GM23338 (cell line): ENCODE data around the gene NPAS4. TPM values are rescaled to one million over a fixed set of nuclear protein-coding genes. Genes with fewer than 3 reads are reported as not detected.
"Not testable (repeated sequence)": the region's sequence is repeated elsewhere in the genome, so short reads cannot be mapped to it uniquely, and the experiment has no call there.

ENCODE experiments used
- ATAC-seq: fragments of 200-7000 bp; cut with Tn5 transposase; 3 replicates; pipeline ENCODE4 v1.9.1; 2020
- DNase-seq: peaks from one replicate; pipeline ENCODE4 v3.0.0-alpha.2; 2015; ENCODE audit warnings: low spot score
- H2AFZ ChIP-seq: fragments of 200-600 bp; sonication (generic); 2 replicates; pipeline ENCODE4 v1.8.0; 2016; ENCODE audit warnings: antibody characterized with exemption, mild to moderate bottlenecking, moderate library complexity
- H3F3A ChIP-seq: fragments of 200-600 bp; sonication (generic); replicated peaks from 2 replicates; pipeline ENCODE4 v1.8.0; 2017; ENCODE audit warnings: antibody characterized with exemption, mixed run types, low read depth
- H3K27ac ChIP-seq: fragments of 200-600 bp; sonication (generic); 2 replicates; pipeline ENCODE4 v1.6.1; 2016; ENCODE audit warnings: low read depth
- H3K27me3 ChIP-seq: fragments of 200-600 bp; sonication (generic); 2 replicates; pipeline ENCODE4 v1.8.0; 2016; ENCODE audit warnings: mild to moderate bottlenecking, mixed run types, moderate library complexity; ENCODE audit not compliant: insufficient read depth
- H3K36me3 ChIP-seq: fragments of 200-600 bp; sonication (generic); 2 replicates; pipeline ENCODE4 v1.8.0; 2016; ENCODE audit warnings: mild to moderate bottlenecking; ENCODE audit not compliant: insufficient read depth
- H3K4me1 ChIP-seq: fragments of 200-600 bp; sonication (generic); 2 replicates; pipeline ENCODE4 v1.8.0; 2016; ENCODE audit warnings: mild to moderate bottlenecking, moderate library complexity; ENCODE audit not compliant: insufficient read depth
- H3K4me2 ChIP-seq: fragments of 200-600 bp; sonication (generic); 2 replicates; pipeline ENCODE4 v1.7.1; 2017; ENCODE audit warnings: mixed run types
- H3K4me3 ChIP-seq: fragments of 200-600 bp; sonication (generic); 2 replicates; pipeline ENCODE4 v1.6.1; 2016; ENCODE audit warnings: mixed run types
- H3K79me2 ChIP-seq: fragments of 200-600 bp; sonication (generic); replicated peaks from 2 replicates; pipeline ENCODE4 v1.8.0; 2017; ENCODE audit warnings: mild to moderate bottlenecking; ENCODE audit not compliant: insufficient read depth
- H3K9me2 ChIP-seq: fragments of 200-600 bp; sonication (generic); 2 replicates; pipeline ENCODE4 v1.8.0; 2017; ENCODE audit not compliant: insufficient read depth
- H4K20me1 ChIP-seq: fragments of 200-600 bp; sonication (generic); replicated peaks from 2 replicates; pipeline ENCODE4 v1.8.0; 2017; ENCODE audit warnings: mild to moderate bottlenecking; ENCODE audit not compliant: insufficient read depth
- H3K27ac Mint-ChIP-seq: 2 replicates; pipeline ENCODE4 v1.8.0; 2020; ENCODE audit warnings: inconsistent platforms, mild to moderate bottlenecking, moderate library complexity, mixed read lengths
- H3K27me3 Mint-ChIP-seq: 3 replicates; pipeline ENCODE4 v1.8.0; 2022; ENCODE audit warnings: low read depth, mild to moderate bottlenecking, moderate library complexity, mixed read lengths, inconsistent platforms; ENCODE audit not compliant: insufficient read depth, poor library complexity
- H3K36me3 Mint-ChIP-seq: 3 replicates; pipeline ENCODE4 v1.8.0; 2021; ENCODE audit warnings: low read depth, mild to moderate bottlenecking, inconsistent platforms, moderate library complexity, mixed read lengths
- H3K4me1 Mint-ChIP-seq: 3 replicates; pipeline ENCODE4 v1.8.0; 2020; ENCODE audit warnings: mild to moderate bottlenecking, inconsistent platforms, mixed read lengths
- H3K4me3 Mint-ChIP-seq: 3 replicates; pipeline ENCODE4 v1.8.0; 2021; ENCODE audit warnings: moderate library complexity, mild to moderate bottlenecking, inconsistent platforms, mixed read lengths
- H3K9me3 Mint-ChIP-seq: 3 replicates; pipeline ENCODE4 v1.8.0; 2020; ENCODE audit warnings: moderate library complexity, mild to moderate bottlenecking, inconsistent platforms, mixed read lengths
- CTCF ChIP-seq, 2 experiments: fragments of 200-600 bp in 1 of 2; sonication (generic) in 1 of 2; conservative IDR thresholded peaks; 2 replicates each; pipeline versions ENCODE4 v1.5.1 to v1.6.1; 2016 to 2017; ENCODE audit warnings: antibody characterized with exemption in 2 of 2, low read depth in 2 of 2, mild to moderate bottlenecking in 2 of 2, moderate library complexity in 1 of 2
- JUNB ChIP-seq: IDR thresholded peaks from one replicate; pipeline ENCODE4 v1.6.1; 2016; ENCODE audit warnings: antibody characterized with exemption; ENCODE audit not compliant: unreplicated experiment
- REST ChIP-seq: IDR thresholded peaks from one replicate; pipeline ENCODE4 v1.6.1; 2018; ENCODE audit warnings: antibody characterized with exemption; ENCODE audit not compliant: unreplicated experiment
- ZNF114 ChIP-seq: fragments of 250-450 bp; sonication (Bioruptor Pico); IDR thresholded peaks from 2 replicates; pipeline ENCODE4 v1.5.0; 2020; ENCODE audit warnings: mild to moderate bottlenecking, moderate library complexity
- polyA plus RNA-seq: library from polyadenylated mRNA; unstranded; fragments of >200 nt; fragmentation: Nextera tagmentation; extraction: Ambion mirVana; gene quantifications from 2 replicates; pipeline ENCODE4 v1.2.1, GENCODE V29; 2016
- total RNA-seq: library from RNA; depleted of rRNA; stranded (reverse); fragments of >200 nt; shearing (Covaris generic); gene quantifications from 2 replicates; pipeline ENCODE4 v1.2.3, GENCODE V29; 2014

Gene NPAS4
- total and polyA plus RNA-seq, 2 experiments from 2014 or later, result 0.71 to 0.97 TPM

GRCh38 chr11:66428933-66429332, 8.1 kb downstream of the NPAS4 start:
- H3K4me3 ChIP-seq, result no peak overlapping the region
- no peaks in the 10 kb centered on the region for H3K79me2 ChIP-seq
- no peak overlapping the region for H3K4me2 ChIP-seq
- Mint-ChIP-seq H3K4me1 (no peaks in the 10 kb centered on the region), H3K9me3 (no peaks in the 10 kb centered on the region; the same call in 2 of the 3 replicates), H3K4me3 (no peak overlapping the region), H3K27ac (no peak overlapping the region), H3K36me3 (peaks cover 7% of the 10 kb centered on the region), H3K27me3 (peaks cover 8% of the 10 kb centered on the region)
- H3K27ac ChIP-seq, result no peak overlapping the region
- DNase-seq (no peak), ATAC-seq (no peak)
- H3K4me1 ChIP-seq, result no peaks in the 10 kb centered on the region
- no peak for TF ChIP-seq REST
- no peak for TF ChIP-seq CTCF (conservative IDR thresholded peaks at IDR 0.05; ENCODE audit: low read depth in 2 of 2)
- no peaks in the 10 kb centered on the region for H3K9me2 ChIP-seq
- H3F3A ChIP-seq, result peaks cover 9% of the 10 kb centered on the region
- H2AFZ ChIP-seq, result no peak overlapping the region
- no peaks in the 10 kb centered on the region for H3K36me3 ChIP-seq
- H3K27me3 ChIP-seq, result no peaks in the 10 kb centered on the region
- peaks cover 4% of the 10 kb centered on the region; the same call in 1 of the 2 replicates for H4K20me1 ChIP-seq

GRCh38 chr11:66429983-66430602, 9.3 kb downstream of the NPAS4 start:
- H3K27ac ChIP-seq, result no peak overlapping the region
- Mint-ChIP-seq H3K36me3 (peaks cover 17% of the 10 kb centered on the region), H3K27ac (no peak overlapping the region), H3K4me3 (no peak overlapping the region; the same call in 2 of the 3 replicates), H3K27me3 (peaks cover 5% of the 10 kb centered on the region), H3K4me1 (no peaks in the 10 kb centered on the region), H3K9me3 (no peaks in the 10 kb centered on the region; the same call in 2 of the 3 replicates)
- no peak overlapping the region for H2AFZ ChIP-seq
- ATAC-seq (peak; percentile 98), DNase-seq (peak; percentile 94)
- peaks cover 9% of the 10 kb centered on the region for H3F3A ChIP-seq
- no peaks in the 10 kb centered on the region for H3K79me2 ChIP-seq
- TF ChIP-seq CTCF (conservative IDR thresholded peaks at IDR 0.05; ENCODE audit: low read depth in 2 of 2) (peak; percentile 92 to 95), ZNF114 (CRISPR knock-in tag) (no peak), JUNB (no peak)
- peaks cover 3% of the 10 kb centered on the region; the same call in 1 of the 2 replicates for H3K36me3 ChIP-seq
- peaks cover 4% of the 10 kb centered on the region; the same call in 1 of the 2 replicates for H4K20me1 ChIP-seq
- H3K27me3 ChIP-seq, result no peaks in the 10 kb centered on the region
- no peaks in the 10 kb centered on the region for H3K4me1 ChIP-seq
- no peaks in the 10 kb centered on the region for H3K9me2 ChIP-seq
- no peak overlapping the region for H3K4me2 ChIP-seq
- H3K4me3 ChIP-seq, result no peak overlapping the region

- H3K27ac ChIP-seq, result 0 out of 2 replicates have a peak overlapping the region, but pooled peaks have one; percentile 59
- H3K9me3 Mint-ChIP-seq, H3K4me3 Mint-ChIP-seq, H4K20me1 ChIP-seq, H3K27me3 ChIP-seq, H3K4me1 Mint-ChIP-seq, H3F3A ChIP-seq, H3K4me1 ChIP-seq, H3K4me2 ChIP-seq, H3K27me3 Mint-ChIP-seq, DNase-seq, H3K27ac Mint-ChIP-seq, H2AFZ ChIP-seq, H3K79me2 ChIP-seq, ATAC-seq, H3K9me2 ChIP-seq, H3K4me3 ChIP-seq: not testable (repeated sequence)
- peaks cover 11% of the 10 kb centered on the region; the same call in 1 of the 2 replicates for H3K36me3 ChIP-seq
- peaks cover 29% of the 10 kb centered on the region for H3K36me3 Mint-ChIP-seq
Observed at GRCh38 chr11:66431287-66431686, 10.5 kb downstream of the NPAS4 start.

GRCh38 chr11:66431871-66432329, 11.1 kb downstream of the NPAS4 start:
- H3K4me3 Mint-ChIP-seq, H3F3A ChIP-seq, H3K27me3 Mint-ChIP-seq, H3K4me1 Mint-ChIP-seq, H3K9me2 ChIP-seq, H3K4me3 ChIP-seq, H3K4me2 ChIP-seq, H3K27me3 ChIP-seq, H3K9me3 Mint-ChIP-seq, ATAC-seq, H3K4me1 ChIP-seq, DNase-seq, H3K27ac Mint-ChIP-seq, H4K20me1 ChIP-seq, H2AFZ ChIP-seq, H3K79me2 ChIP-seq: not testable (repeated sequence)
- Histone ChIP-seq H3K36me3 (peaks cover 11% of the 10 kb centered on the region; the same call in 1 of the 2 replicates), H3K27ac (peak overlapping the region; percentile 59; the same call in 1 of the 2 replicates)
- H3K36me3 Mint-ChIP-seq, result peaks cover 35% of the 10 kb centered on the region
